Upper lobe of left lung (tissue), 4 donors: ENCODE data around the gene TRIM50.

ENCODE experiments used
- POLR2A ChIP-seq, 4 donors: fragments of 450-650 bp; IDR thresholded peaks; one replicate each; pipeline ENCODE4 v1.5.1; 2016 to 2017; ENCODE audit warnings: antibody characterized with exemption in 4 of 4, mild to moderate bottlenecking in 2 of 4
- TF ChIP-seq, protein P1 (sequence below), 6 experiments: fragments of 450-650 bp in 4 of 6; fragments of 200-600 bp in 2 of 6; sonication (generic) in 2 of 6; IDR thresholded peaks; one replicate each; pipeline ENCODE4 v1.5.1; 2016 to 2019; ENCODE audit warnings: antibody characterized with exemption in 6 of 6

DNA sequence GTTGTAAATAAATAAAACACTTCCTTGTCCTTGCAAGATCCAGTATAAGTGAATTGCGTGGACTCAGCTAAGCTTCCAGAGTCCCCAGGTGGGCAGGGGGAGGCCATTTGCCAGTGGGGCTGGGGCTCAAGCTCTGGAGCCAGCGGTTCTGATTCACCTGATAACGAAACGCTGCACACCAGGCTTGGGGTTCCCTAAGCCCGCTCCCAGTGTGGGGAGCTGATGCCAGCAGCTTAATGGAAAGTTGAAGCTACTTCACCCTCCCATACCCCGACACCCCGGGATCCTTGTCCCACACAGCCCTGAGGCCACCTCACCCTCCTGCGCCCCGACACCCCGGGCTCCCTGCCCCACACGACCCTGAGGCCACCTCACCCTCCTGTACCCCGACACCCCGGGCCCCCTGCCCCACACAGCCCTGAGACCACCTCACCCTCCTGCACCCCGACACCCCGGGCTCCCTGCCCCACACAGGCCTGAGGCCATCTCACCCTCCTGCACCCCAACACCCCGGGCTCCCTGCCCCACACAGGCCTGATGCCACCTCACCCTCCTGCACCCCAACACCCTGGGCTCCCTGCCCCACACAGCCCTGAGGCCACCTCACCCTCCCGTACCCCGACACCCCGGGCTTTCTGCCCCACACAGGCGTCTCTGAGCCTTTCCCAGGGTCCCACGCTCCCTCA, 30.9 kb upstream of the TRIM50 start:
- no peak for TF ChIP-seq POLR2A (IDR thresholded peaks at IDR 0.05)
- TF ChIP-seq, protein P1, sequence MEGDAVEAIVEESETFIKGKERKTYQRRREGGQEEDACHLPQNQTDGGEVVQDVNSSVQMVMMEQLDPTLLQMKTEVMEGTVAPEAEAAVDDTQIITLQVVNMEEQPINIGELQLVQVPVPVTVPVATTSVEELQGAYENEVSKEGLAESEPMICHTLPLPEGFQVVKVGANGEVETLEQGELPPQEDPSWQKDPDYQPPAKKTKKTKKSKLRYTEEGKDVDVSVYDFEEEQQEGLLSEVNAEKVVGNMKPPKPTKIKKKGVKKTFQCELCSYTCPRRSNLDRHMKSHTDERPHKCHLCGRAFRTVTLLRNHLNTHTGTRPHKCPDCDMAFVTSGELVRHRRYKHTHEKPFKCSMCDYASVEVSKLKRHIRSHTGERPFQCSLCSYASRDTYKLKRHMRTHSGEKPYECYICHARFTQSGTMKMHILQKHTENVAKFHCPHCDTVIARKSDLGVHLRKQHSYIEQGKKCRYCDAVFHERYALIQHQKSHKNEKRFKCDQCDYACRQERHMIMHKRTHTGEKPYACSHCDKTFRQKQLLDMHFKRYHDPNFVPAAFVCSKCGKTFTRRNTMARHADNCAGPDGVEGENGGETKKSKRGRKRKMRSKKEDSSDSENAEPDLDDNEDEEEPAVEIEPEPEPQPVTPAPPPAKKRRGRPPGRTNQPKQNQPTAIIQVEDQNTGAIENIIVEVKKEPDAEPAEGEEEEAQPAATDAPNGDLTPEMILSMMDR (IDR thresholded peaks at IDR 0.05): no peak
